MCF 10A (cell line): ENCODE data around the gene LTBR. TPM values are rescaled to one million over a fixed set of nuclear protein-coding genes. Genes with fewer than 3 reads are reported as not detected.

Experiments
- BruUV-seq: library from RNA; stranded (reverse); fragments of 400-500 nt; replicated peaks from 2 replicates; lab custom pipeline; 2021; lab: Mats Ljungman, UMichigan
- CTCF ChIA-PET: fragments of 300-600 bp; sonication (Branson Sonifier 250); formaldehyde crosslinking; extraction: SDS; loops from one replicate; lab custom pipeline; 2021; ENCODE audit warnings: antibody characterized with exemption, inconsistent platforms; lab: Yijun Ruan, JAX
- POLR2A ChIA-PET: fragments of 300-600, 350-650 bp; sonication (Branson Sonifier 250); formaldehyde crosslinking; extraction: SDS; loops from one replicate; lab custom pipeline; 2020; ENCODE audit warnings: antibody characterized with exemption, inconsistent platforms; lab: Yijun Ruan, JAX
- DNase-seq: peaks from one replicate; pipeline ENCODE4 v3.0.0-alpha.2; 2018; ENCODE audit not compliant: unreplicated experiment
- H3K27ac Mint-ChIP-seq: one replicate; pipeline ENCODE4 v1.8.0; 2022; ENCODE audit warnings: mild to moderate bottlenecking, low read depth, mixed read lengths; ENCODE audit not compliant: unreplicated experiment
- H3K27me3 Mint-ChIP-seq: one replicate; pipeline ENCODE4 v1.8.0; 2022; ENCODE audit warnings: mixed read lengths; ENCODE audit not compliant: insufficient read depth, unreplicated experiment
- H3K36me3 Mint-ChIP-seq: one replicate; pipeline ENCODE4 v1.8.0; 2022; ENCODE audit warnings: mild to moderate bottlenecking, moderate library complexity, mixed read lengths; ENCODE audit not compliant: insufficient read depth, unreplicated experiment
- H3K4me1 Mint-ChIP-seq: one replicate; pipeline ENCODE4 v1.8.0; 2022; ENCODE audit warnings: mixed read lengths; ENCODE audit not compliant: insufficient read depth, unreplicated experiment
- H3K4me3 Mint-ChIP-seq: one replicate; pipeline ENCODE4 v1.8.0; 2022; ENCODE audit warnings: mild to moderate bottlenecking, moderate library complexity, mixed read lengths; ENCODE audit not compliant: unreplicated experiment
- H3K9me3 Mint-ChIP-seq: one replicate; pipeline ENCODE4 v1.8.0; 2022; ENCODE audit warnings: mixed read lengths; ENCODE audit not compliant: unreplicated experiment
- intact Hi-C: fragments of 100-400 bp; cut with micrococcal nuclease; formaldehyde crosslinking; loops from 2 replicates; pipeline ENCODE4 v1.14.1; 2022
- total RNA-seq: library from RNA; stranded (reverse); gene quantifications from 2 replicates; pipeline ENCODE4 v1.2.3, GENCODE V29; 2022
- TF ChIP-seq, protein P1 (sequence below): fragments of 200-600 bp; IDR thresholded peaks from one replicate; pipeline ENCODE4 v1.8.0; 2022; ENCODE audit warnings: antibody characterized with exemption, mild to moderate bottlenecking; ENCODE audit not compliant: unreplicated experiment

The LTBR gene
- total RNA-seq, 1 experiment from 2014 or later = 169 TPM

DNA sequence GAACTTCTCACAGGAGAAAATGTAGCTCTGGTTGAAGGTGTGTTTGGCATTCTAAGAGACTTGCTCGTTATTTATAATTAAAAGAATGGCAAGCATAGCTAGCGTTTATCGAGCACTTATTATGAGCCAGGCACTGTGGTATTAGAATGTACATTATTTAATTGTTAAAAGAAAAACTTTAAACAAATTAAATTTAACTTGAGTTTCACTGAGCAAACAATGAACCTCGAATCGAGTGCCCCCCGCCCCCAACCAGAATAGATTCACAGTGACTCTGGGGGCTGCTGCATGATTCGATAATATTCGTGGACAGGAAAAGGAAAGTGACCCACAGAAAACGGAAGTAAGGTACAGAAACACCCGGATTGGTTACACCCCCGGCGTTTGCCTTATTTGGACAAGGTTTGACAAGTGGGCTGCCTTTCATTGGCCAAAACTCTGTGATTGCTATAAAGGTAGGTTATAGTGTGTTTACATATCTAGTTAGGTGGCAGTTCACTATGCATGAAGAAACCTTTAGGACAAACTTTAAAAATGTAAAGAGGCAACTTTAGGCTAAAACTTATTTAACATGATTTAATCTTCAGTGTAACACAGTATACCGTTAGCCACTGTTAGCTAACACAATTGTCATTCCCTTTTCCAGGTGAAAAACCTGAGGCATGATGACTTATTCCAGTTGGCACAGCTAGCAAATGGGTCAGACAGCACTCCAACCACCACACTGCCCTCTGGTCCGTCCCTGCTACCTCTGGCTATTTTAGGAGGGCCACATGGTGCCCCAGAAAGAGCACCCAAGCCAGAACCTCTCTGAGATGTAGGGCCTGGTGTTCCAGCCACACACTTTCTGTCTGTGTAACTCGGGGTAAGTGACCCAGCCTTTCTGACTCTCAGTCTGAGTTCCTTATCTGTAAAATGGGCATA, 15.7 kb upstream of the LTBR start:
- intact Hi-C loops = no loop called here
- ChIA-PET POLR2A (interaction anchor here (0.6 to 7.5 kb wide), 11 partner anchors 7 to 56 kb away, joined by 3 to 116 read pairs (median 4); partner anchors contain the start of genes SCNN1A and TNFRSF1A), CTCF (interaction anchor here (0.6 to 1.5 kb wide), 6 partner anchors 13 to 291 kb away, joined by 3 to 5 read pairs (median 4); no protein-coding TSS in a partner anchor)
- peak; percentile 38 for DNase-seq
- H3K27ac Mint-ChIP-seq = peak overlapping the region; percentile 57
- H3K36me3 Mint-ChIP-seq = peaks cover 83% of the 10 kb centered on the region
- H3K9me3 Mint-ChIP-seq = no peaks in the 10 kb centered on the region
- H3K27me3 Mint-ChIP-seq = no peaks in the 10 kb centered on the region
- H3K4me1 Mint-ChIP-seq = peaks cover 46% of the 10 kb centered on the region
- TF ChIP-seq, protein P1, sequence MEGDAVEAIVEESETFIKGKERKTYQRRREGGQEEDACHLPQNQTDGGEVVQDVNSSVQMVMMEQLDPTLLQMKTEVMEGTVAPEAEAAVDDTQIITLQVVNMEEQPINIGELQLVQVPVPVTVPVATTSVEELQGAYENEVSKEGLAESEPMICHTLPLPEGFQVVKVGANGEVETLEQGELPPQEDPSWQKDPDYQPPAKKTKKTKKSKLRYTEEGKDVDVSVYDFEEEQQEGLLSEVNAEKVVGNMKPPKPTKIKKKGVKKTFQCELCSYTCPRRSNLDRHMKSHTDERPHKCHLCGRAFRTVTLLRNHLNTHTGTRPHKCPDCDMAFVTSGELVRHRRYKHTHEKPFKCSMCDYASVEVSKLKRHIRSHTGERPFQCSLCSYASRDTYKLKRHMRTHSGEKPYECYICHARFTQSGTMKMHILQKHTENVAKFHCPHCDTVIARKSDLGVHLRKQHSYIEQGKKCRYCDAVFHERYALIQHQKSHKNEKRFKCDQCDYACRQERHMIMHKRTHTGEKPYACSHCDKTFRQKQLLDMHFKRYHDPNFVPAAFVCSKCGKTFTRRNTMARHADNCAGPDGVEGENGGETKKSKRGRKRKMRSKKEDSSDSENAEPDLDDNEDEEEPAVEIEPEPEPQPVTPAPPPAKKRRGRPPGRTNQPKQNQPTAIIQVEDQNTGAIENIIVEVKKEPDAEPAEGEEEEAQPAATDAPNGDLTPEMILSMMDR = no peak
- H3K4me3 Mint-ChIP-seq = peak overlapping the region; percentile 89
- BruUV-seq = no TSS peak

DNA sequence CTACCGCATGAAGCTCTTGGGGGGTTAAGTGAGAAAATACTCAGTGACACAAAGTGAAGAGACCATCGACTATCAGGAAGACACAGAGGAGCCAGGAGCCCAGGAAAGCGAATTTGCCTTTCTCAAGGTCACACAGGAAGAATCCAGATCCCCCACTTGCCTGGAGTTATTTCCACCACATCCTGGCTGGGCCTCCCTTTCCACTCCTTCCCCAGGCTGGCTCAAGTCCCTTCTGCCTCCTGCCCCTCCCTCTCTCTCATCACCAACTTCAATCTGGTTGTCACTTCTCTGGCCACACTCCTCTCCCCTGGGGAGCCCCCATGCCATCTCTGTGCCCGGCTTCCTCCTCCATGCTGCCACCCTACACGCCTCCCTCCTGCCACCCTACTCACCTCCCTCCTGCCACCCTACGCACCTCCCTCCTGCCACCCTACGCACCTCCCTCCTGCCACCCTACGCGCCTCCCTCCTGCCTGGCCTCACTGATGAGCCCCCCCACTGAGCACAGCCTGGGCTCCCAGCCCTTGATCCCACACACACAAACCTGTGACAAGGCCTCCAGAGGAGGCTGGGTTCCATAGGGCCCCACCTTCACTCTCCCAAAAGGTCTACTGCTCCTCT, 14.9 kb upstream of the LTBR start:
- TF ChIP-seq, protein P1 = no peak
- intact Hi-C loops = no loop called here
- peak overlapping the region; percentile 89 for H3K4me3 Mint-ChIP-seq
- H3K36me3 Mint-ChIP-seq = peaks cover 82% of the 10 kb centered on the region
- DNase-seq = no peak
- no peaks in the 10 kb centered on the region for H3K27me3 Mint-ChIP-seq
- CTCF ChIA-PET = interaction anchor here (1.3 to 1.5 kb wide), 2 partner anchors 34 to 83 kb away, joined by 3 to 5 read pairs; no protein-coding TSS in a partner anchor
- H3K27ac Mint-ChIP-seq = peak overlapping the region; percentile 57
- peaks cover 46% of the 10 kb centered on the region for H3K4me1 Mint-ChIP-seq
- H3K9me3 Mint-ChIP-seq = no peaks in the 10 kb centered on the region
- POLR2A ChIA-PET = interaction anchor here (0.9 to 16.5 kb wide), 8 partner anchors 6 to 56 kb away, joined by 3 to 739 read pairs (median 6); partner anchors contain the start of genes LTBR, SCNN1A and TNFRSF1A
- no TSS peak for BruUV-seq

DNA sequence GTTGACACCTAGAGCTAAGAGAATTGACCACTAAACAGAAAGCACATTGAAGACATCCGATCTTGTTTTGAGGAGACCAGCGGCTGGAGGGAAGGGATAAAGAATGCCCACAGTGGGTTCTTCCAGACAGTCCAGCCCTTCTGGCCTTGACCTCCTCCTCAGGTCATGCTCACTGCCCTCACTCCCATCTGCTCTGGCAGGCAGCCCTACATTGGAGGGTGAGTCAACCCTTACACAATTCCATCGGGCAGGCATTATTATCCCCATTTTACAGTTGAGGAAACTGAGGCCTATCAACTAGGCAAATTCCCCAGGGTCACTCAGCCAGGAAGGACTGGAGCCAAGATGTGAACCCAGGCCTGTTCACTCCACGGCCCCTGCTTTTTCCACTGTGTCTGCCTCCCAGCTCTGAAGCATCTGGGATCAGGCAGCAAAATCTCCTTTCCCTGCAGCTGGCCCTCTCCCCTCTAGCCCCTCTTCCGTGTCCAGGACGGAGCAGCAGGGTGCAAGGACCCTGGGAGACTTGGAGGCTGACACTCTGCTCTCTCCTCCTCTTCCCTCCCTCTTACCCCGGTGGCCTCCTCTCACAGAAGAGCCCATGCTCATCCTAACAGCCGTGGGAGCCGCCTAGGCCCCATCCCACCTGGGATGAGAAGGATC, 13.9 kb upstream of the LTBR start:
- Mint-ChIP-seq H3K9me3 (no peaks in the 10 kb centered on the region), H3K27me3 (no peaks in the 10 kb centered on the region), H3K4me1 (peaks cover 44% of the 10 kb centered on the region), H3K4me3 (peak overlapping the region; percentile 89), H3K36me3 (peaks cover 81% of the 10 kb centered on the region), H3K27ac (peak overlapping the region; percentile 43)
- POLR2A ChIA-PET = interaction anchor here (1.0 to 16.5 kb wide), 5 partner anchors 9 to 91 kb away, joined by 4 to 739 read pairs (median 14); partner anchors contain the start of genes LTBR and TNFRSF1A
- CTCF ChIA-PET = interaction anchor here (0.8 to 1.5 kb wide), 4 partner anchors 36 to 84 kb away, joined by 3 to 13 read pairs (median 4); no protein-coding TSS in a partner anchor
- intact Hi-C loops = no loop called here
- TF ChIP-seq, protein P1 = no peak
- no TSS peak for BruUV-seq
- peak; percentile 76 for DNase-seq
